Effector CD8-positive, alpha-beta T cell (primary cell): ENCODE results near the gene PTCH2.
A peak's percentile ranks its signal among the peaks of the same experiment; 100 is the strongest.
"Not testable (repeated sequence)": the region's sequence is repeated elsewhere in the genome, so short reads cannot be mapped to it uniquely, and the experiment has no call there.

Experiments used
- DNase-seq: peaks from one replicate; lab custom pipeline; 2025; lab: John Stamatoyannopoulos, UW

PTCH2 gene

DNA sequence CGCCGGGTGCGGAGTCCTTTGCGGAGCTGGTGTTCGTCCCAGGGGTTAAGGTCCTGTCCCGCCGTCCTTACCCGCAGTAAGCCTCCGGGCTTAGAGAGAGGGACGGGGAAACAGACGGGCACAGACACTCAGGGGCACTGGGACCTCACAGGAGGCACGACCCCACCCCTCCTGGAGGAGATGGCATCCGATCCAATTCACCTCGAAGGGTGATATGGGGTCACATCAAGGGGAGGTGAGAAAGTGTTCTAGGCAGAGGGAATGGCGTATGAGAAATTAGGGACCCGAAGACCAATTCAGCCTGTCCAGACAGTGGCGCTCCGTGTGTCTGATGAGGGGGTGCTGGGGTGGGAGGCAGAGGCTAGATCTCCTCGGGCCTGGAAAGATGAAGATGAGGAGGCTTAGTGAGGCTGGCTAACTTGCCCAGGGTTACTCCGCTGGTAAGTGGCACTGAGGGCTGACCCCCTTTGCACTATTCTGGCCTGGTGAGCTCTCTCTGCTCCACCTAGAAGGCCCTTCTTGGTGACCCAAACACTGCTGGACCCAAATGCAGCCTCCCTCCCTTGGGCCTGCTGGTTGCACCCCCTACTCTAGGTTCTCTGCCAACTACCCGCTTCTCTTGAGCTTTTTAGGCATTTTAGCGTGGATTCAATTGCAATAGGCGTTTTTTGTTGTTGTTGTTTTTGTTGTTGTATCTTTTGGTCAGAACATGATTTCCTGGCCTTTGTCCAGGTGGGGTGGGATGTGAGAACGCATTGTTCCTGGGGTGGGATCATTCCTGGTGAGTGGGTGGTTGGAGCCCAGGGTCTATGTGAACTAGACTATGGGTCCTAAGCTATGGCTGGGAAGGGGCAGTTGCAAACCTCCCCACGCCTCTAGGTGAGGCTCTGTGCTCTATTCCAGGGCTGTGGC, 22.5 kb downstream of the PTCH2 start:
- DNase-seq: no peak

- DNase-seq: peak; percentile 59
Measured at GRCh38 chr1:44819608-44820327, 23.3 kb downstream of the PTCH2 start.

GRCh38 chr1:44819196-44819607, 23.9 kb downstream of the PTCH2 start:
- no peak for DNase-seq

DNA sequence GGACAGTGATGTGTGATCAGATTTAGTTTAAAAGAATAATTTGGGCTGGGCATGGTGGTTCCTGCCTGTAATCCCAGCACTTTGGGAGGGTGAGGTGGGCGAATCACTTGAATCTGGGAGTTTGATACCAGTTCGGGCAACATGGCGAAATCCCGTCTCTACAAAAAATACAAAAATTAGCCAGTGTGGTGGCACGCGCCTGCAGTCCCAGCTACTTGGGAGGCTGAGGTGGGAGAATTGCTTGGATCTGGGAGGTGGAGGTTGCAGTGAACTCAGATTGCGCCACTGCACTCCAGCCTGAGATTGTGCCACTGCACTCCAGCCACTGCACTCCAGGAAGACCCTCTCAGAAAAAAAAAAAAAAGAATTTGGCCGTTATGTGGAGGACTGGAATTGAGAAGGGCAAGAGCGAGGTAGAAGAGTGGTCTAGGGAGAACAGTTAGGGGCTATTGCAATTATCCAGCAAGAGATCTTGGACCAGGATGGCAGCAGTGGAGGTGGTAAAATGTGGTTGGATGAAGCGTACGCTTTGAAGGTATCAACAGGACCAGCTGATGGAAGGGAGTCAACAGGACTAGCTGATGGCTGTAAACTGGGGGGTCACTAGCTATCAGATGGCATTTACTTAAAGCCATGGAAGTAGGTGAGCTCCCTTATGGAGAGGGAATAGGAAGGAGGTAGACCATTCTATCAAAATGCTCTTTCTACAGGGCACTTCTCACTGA, 25.1 kb downstream of the PTCH2 start:
- DNase-seq: no peak

DNA sequence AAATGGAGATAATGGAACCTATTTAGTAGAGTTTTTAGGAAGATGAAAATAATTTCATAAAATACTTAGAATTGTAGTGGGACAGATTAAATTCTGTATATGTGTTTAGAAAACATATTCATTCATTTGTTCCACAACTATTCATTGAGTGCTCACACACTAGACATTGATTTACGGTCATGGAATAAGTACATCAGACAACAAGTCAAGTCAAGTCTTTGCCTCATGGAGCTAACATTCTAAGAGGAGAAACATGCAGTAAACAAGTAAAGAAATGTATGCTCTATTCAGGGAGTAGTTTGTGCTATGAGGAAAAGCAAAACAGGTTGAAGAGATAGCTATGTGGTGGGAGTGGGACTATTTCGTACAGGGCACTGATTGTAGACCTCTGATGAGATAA, 25.7 kb downstream of the PTCH2 start:
- DNase-seq: no peak

GRCh38 chr1:44815926-44816325, 27.1 kb downstream of the PTCH2 start:
- not testable (repeated sequence) for DNase-seq

GRCh38 chr1:44812822-44813543, 30.1 kb downstream of the PTCH2 start:
- DNase-seq: no peak

GRCh38 chr1:44811234-44811633, 31.8 kb downstream of the PTCH2 start:
- no peak for DNase-seq

- DNase-seq: not testable (repeated sequence)
Measured at GRCh38 chr1:44810762-44811105, 32.3 kb downstream of the PTCH2 start.

GRCh38 chr1:44810101-44810761, 32.8 kb downstream of the PTCH2 start:
- DNase-seq: no peak

DNA sequence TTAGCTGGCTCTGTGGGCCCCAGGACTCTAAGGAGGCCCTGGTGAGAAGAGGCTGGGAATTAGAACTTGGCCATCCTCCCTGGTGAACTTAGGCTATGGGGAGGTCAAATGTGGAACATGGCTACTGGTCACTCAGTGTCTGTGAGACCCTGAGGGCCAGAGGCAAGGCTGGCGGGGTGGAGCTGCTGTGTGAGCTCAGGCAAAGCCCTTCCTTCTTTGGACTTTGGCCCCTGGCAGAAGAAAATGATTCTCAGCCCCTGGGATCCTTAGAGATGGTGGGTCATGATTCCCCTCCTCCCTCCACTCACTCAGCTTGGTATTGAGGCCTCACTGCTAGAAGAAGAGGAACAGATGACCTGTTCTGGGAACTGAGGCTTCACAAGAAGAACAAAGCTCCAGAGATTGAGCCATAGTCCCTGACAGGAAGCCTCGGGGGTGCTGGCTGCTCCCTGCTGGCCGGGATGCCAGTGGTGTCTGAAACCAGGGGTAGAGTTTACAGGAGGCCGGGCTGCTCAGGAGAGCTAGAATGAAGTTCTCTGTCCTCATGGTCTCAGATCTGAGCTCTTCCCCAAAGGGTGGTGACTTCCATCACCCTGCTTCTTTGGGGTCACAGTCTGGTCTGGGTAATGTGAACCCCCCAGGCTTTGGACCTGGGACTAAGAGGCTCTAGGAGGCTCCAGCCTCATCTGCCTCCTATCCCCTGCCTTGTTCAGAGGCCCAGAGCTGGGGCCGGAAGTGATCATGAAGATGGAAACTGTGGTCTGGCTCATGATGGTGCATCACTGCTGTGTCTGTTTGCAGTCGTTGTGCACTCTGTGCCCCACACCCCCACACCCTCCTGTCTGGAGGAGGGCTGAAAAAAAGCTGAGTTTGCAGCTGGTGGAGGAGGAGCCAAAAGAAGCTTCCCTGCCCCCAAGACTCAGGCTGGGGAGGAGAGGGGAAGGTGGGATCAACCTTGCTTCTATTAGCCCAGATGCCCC, 33.8 kb downstream of the PTCH2 start:
- DNase-seq: peak; percentile 61

DNA sequence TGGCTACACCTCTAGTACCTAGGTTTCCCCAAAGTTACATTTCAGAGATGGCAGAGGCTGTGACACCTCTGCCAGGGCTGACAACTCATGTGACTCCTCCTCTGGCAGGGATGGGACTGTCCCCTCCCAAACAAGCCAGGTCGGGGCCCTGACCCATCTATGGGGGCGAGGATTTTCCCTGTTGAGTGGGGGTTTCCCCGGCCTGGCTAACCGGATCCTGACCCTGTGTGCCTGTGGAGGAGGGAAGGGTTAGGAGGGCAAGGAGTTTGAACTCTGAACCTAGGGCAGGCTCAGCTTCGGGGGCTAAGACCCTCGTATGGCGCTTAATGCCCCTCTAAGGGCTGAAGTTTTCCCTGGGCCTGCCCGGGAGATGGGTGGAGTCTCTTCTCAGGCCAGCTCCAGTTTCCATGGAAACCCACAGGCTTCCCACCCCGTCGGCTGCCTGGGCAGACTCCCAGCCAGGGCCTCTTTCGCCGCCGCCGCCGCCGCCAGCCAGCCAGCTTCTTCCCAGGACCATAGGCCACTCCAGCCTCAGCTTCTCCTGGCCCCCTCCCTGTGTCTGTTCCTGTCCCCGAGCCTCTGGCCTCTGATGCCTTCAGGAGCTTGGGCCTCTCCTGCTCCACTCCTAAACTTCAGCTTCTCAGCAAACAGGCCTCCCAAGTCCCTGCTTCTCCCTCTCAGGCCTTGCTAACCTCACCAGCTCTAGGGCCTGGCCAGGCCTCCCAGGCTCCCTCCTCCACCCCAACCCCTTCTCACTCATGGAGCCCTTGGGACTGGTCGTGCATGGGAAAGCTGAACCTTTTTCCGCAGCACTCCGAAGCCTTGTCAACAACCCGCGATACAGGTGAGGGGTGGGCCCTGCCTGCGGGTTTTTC, 34.8 kb downstream of the PTCH2 start, which contains the start of gene BTBD19:
Gene BTBD19 (plus strand): TSS at position 461 of the 875 bp plus-strand sequence. CDS start 298 bp downstream, at position 759.
- DNase-seq: peak; percentile 58

DNA sequence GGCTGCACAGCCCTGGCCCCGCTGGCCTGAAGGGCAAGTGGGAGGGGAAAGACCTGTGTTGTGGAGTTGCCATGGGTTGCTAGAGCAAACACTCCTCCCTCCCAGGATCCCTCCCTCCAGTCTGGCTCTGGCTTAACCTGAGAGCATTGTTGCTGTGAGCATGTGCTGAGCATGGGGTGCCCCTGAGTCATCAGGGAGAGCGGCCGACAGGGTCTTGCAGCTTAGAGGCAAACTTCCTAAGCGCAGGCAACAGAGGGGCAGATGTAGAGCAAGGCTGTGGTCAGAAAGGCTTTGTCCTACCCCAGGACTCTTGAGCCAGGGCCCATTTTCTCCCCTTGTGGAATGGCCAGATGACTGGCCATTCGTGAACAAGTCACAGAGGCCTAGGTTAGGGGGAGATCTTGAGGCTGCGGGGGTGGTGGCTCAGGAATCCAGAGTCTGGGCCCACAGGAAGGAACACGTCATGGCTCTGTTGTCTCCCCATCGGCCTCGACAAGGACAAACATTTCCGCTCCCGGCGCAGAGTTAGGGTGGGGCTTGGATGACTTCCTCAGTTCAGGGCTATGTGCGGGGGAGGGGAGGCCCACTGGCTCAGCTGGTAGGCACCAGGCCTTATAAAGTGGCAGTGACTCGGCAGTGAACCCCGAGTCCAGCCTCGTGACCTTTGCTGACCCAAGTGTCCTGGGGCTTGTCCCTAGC, 35.5 kb downstream of the PTCH2 start:
- peak; percentile 79 for DNase-seq

DNA sequence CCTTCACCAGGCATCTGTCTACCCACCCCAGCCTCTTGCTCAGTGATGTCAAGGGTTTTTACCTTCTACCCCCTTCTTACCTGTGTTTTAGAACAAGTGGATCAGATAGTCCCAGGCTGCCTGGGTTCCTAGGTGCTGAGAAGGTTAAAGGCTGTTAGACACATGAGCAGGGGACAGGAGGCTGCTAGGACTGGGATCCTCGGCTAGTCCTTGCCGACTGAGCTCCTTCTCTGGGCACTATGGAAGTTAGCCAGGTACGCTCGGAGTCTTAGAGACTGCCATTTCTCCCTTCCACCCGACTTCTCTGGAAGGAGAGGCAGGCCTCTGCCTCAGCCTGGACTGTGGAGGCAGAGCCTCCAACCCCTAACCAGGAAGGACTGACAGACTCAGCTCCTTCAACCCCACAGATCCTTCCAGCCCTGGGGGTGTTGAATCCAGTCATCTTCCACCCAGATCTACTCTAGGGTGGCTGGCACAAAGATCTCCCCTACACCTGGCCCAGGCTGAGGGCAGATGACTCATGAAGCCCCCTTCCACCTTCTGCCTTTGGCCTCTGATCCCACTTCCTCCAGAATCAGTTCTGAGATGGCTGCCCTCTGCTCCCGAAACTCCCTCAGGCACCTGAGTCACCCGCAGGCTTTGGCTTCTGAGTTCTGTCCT, 36.2 kb downstream of the PTCH2 start, which contains the start of gene DYNLT4:
Gene DYNLT4 (minus strand): TSS at position 648 of the 660 bp plus-strand sequence. CDS start 683 bp downstream, outside the sequence.
- no peak for DNase-seq

DNA sequence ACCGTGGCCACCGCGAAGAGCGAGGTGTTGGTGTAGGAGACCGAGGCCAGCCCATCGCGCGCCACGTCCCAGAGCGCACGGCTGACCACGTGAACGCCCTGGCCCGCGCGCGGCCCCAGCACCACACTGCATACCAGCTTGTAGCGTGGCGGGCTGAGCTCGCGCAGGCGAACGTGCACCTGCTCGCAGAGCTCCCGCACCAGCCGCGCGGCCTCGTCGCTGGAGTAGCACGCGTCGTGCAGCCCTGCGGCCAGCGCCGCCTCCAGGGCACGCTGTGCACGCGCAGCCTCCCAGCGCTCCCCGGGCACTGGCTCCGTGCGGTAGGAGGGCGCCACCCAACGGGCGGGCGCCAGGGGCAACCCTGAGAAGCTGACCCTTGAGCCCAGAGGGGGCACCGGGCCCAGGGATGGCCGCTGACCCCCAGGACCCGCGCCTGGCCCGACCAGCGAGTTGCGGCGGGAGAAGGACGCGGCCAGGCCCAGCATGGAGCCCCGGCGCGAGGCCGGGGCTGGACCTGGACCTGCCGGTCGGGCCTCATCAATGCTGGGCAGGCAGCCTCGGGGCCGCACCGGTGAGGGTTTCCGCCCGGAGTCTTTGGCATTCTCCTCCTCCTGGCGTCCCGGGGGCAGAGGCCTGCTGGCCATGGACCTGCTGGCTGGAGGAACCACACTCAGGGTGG, 36.9 kb downstream of the PTCH2 start:
- no peak for DNase-seq

GRCh38 chr1:44805311-44806024, 37.6 kb downstream of the PTCH2 start:
- no peak for DNase-seq
